ENCODE results near the gene PCED1A. TPM values are rescaled to one million over a fixed set of nuclear protein-coding genes. Genes with fewer than 3 reads are reported as not detected.

Gene PCED1A
- total and polyA plus RNA-seq, 2 of the 8 experiments (the other 6 are each of a cell fraction or from before 2014, with no cell fraction given): 13.4 to 18.9 TPM

GRCh38 chr20:2834401-2835110, 5.9 kb downstream of the PCED1A start:
- 95% methylated on average over 14 of the region's 14 CpGs; no CpG with 5 or more reads in 1 of the 2 experiments for WGBS, 2 experiments (ENCODE audit: extremely low coverage in 1 of 2, insufficient coverage in 1 of 2, insufficient read length in 1 of 2, insufficient replicate concordance in 2 of 2, low coverage in 1 of 2, low lambda C conversion rate in 2 of 2, missing lambda C conversion rate in 1 of 2)
- Histone ChIP-seq H3K9me3 (ENCODE audit: insufficient read depth in 2 of 2, low read depth in 1 of 2, low read length in 1 of 2) (peaks cover 0 to under 1% of the 10 kb centered on the region in 2 experiments; a peak in 1 of 4 replicates), H2BK120ac (replicated peaks; ENCODE audit: low read depth, low read length) (no peak overlapping the region), H4K91ac (replicated peaks; ENCODE audit: insufficient read length, low read length) (no peak overlapping the region), H3K14ac (ENCODE audit: insufficient read length) (no peak overlapping the region), H3K79me1 (ENCODE audit: low read depth, low read length) (no peaks in the 10 kb centered on the region), H3K27me3 (replicated peaks in 1 of 4; ENCODE audit: control insufficient read depth in 3 of 4, extremely low read depth in 1 of 4, insufficient read depth in 3 of 4, low read length in 3 of 4) (peaks cover under 1 to 11% (median 11%) of the 10 kb centered on the region in 4 experiments), H3K4me3 (ENCODE audit: extremely low read depth in 1 of 4, insufficient read depth in 2 of 4, low read depth in 3 of 4, low read length in 4 of 4) (no peak overlapping the region), H3K4ac (replicated peaks; ENCODE audit: insufficient read length, low read depth, low read length) (no peak overlapping the region), H3K4me2 (ENCODE audit: insufficient read depth in 1 of 2, low read depth in 2 of 2, low read length in 2 of 2) (no peak overlapping the region), H3K23me2 (ENCODE audit: low read depth, low read length) (no peaks in the 10 kb centered on the region), H3K9ac (replicated peaks in 1 of 4; ENCODE audit: extremely low read depth in 1 of 4, low read depth in 3 of 4, low read length in 3 of 4) (no peak overlapping the region), H3K56ac (replicated peaks; ENCODE audit: insufficient read length, low read depth, low read length) (no peak overlapping the region), H2BK12ac (ENCODE audit: low read depth, low read length) (no peak overlapping the region), H3K18ac (ENCODE audit: extremely low read depth, low read length) (no peak overlapping the region), H2BK5ac (ENCODE audit: low read depth, low read length) (no peak overlapping the region), H3K79me2 (ENCODE audit: control insufficient read depth in 1 of 2, insufficient read depth in 2 of 2, low read length in 2 of 2) (no peaks in the 10 kb centered on the region), H3K36me3 (ENCODE audit: control insufficient read depth in 2 of 4, insufficient read depth in 4 of 4, low read length in 3 of 4) (peaks cover 0 to under 1% (median 0%) of the 10 kb centered on the region in 4 experiments; a peak in 1 of 8 replicates), H4K5ac (ENCODE audit: insufficient read length, low read depth, low read length) (no peak overlapping the region), H3K27ac (ENCODE audit: low read depth, low read length) (no peak overlapping the region), H2AK5ac (ENCODE audit: low read depth, low read length) (no peak overlapping the region), H4K8ac (ENCODE audit: extremely low read depth, insufficient read depth, low read length) (no peak overlapping the region), H2AFZ (ENCODE audit: low read length) (no peak overlapping the region), H4K20me1 (replicated peaks in 1 of 2; ENCODE audit: control insufficient read depth in 1 of 2, insufficient read depth in 2 of 2, low read length in 2 of 2) (peaks cover 0 to 2% of the 10 kb centered on the region in 2 experiments), H2BK15ac (ENCODE audit: low read length) (no peak overlapping the region), H3K23ac (ENCODE audit: insufficient read length) (no peak overlapping the region), H3K4me1 (replicated peaks in 1 of 4; ENCODE audit: control insufficient read depth in 3 of 4, insufficient read depth in 4 of 4, low read length in 3 of 4) (no peaks in the 10 kb centered on the region; a peak in 1 of 7 replicates), H2BK20ac (ENCODE audit: low read length) (no peak overlapping the region)
- DNase-seq (ENCODE audit: low read depth in 1 of 2, low spot score in 2 of 2) (no peak), FAIRE-seq (no peak)
- CTCF ChIA-PET (ENCODE audit: partially characterized antibody): interaction anchor here (0.6 to 1.0 kb wide), 3 partner anchors 82 to 156 kb away, joined by 3 to 4 read pairs (median 3); no protein-coding TSS in a partner anchor
- POLR2A ChIA-PET (ENCODE audit: partially characterized antibody): interaction anchor here (0.6 to 2.3 kb wide), 2 partner anchors 13 to 121 kb away, joined by 4 to 6 read pairs; no protein-coding TSS in a partner anchor
- TF ChIP-seq TAF7 (optimal IDR thresholded peaks at IDR 0.05; ENCODE audit: borderline replicate concordance, low read depth, low read length) (no peak), CTCF (IDR thresholded peaks at IDR 0.05; ENCODE audit: control extremely low read depth in 1 of 3, insufficient read depth in 1 of 3, low read depth in 1 of 3, low read length in 3 of 3) (no peak), ZNF274 (IDR thresholded peaks at IDR 0.05; ENCODE audit: borderline replicate concordance, extremely low read depth, low read length) (no peak), SIX5 (IDR thresholded peaks at IDR 0.05; ENCODE audit: low read depth, low read length) (no peak)

Data from H1 (cell line).